ENCODE results near the gene YIPF3. TPM values are rescaled to one million over a fixed set of nuclear protein-coding genes. Genes with fewer than 3 reads are reported as not detected.
"Not testable (repeated sequence)": the region's sequence is repeated elsewhere in the genome, so short reads cannot be mapped to it uniquely, and the experiment has no call there.

Gene YIPF3
- polyA plus RNA-seq, result 10 to 100 TPM; 54.3 to 64.1 TPM

DNA sequence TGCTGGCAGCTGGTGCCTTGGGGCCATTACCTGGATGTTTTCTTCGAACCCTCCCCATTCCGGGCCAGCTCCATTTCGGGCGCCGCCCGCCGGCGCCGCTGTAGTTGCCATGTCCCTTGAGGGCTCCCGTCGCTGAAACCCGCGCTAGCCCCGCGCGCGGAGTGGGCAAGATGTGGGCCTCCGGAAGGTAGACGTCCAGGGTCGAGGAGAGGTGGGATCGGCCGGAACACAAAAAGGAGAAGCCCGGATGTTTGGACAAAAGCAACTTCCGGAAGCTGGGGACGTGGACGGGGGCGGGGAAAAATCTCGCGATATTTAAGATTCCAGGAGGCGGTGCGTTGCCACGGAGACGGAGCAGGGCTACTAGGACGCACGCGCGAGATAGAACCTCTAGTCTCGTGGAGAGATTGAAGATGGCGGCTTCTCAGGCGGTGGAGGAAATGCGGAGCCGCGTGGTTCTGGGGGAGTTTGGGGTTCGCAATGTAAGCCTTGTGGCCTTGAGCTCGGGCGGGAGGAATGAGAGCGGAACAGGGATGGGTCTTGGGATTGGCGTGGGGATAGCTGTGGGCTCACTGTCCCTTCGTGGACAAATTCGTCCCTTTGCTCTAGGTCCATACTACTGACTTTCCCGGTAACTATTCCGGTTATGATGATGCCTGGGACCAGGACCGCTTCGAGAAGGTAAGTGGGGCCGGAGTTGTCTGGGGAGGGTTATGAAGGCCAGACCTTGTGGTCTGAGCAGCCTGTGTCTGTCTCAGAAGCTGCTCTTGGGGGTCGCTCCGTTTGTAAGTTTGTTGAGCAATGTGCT is at the start of gene YIPF3, which contains the start of gene POLR1C:
TSS of gene YIPF3 (minus strand) at position 230 of the 808 bp plus-strand sequence. CDS start at position 111, 119 bp downstream.
TSS of gene POLR1C (plus strand) at position 393 of the 808 bp plus-strand sequence. CDS start at position 414, 21 bp downstream.
- Histone ChIP-seq H3K4me3 (ENCODE audit: low read depth in 1 of 2, low read length in 2 of 2) (peak within 1 kb of the TSS; percentile 82 to 85), H3K27me3 (ENCODE audit: control insufficient read depth in 1 of 2, insufficient read depth in 2 of 2, low read length in 2 of 2) (no peaks in the 10 kb centered on the region), H3K36me3 (ENCODE audit: control insufficient read depth in 2 of 2, insufficient read depth in 2 of 2, low read length in 1 of 2) (peaks cover 7 to 43% of the 10 kb centered on the region in 2 donors), H3K27ac (ENCODE audit: low read depth in 2 of 2, low read length in 1 of 2) (peak within 1 kb of the TSS; percentile 82 to 86), H3K9me3 (ENCODE audit: control insufficient read depth in 2 of 2, insufficient read depth in 1 of 2, low read depth in 1 of 2, low read length in 1 of 2) (no peaks in the 10 kb centered on the region), H3K4me1 (ENCODE audit: control insufficient read depth in 2 of 2, insufficient read depth in 2 of 2, low read length in 1 of 2) (peaks cover 3 to 8% of the 10 kb centered on the region in 2 donors)
- WGBS, 2 donors, result 0% methylated on average over 57 of the region's 57 CpGs

DNA sequence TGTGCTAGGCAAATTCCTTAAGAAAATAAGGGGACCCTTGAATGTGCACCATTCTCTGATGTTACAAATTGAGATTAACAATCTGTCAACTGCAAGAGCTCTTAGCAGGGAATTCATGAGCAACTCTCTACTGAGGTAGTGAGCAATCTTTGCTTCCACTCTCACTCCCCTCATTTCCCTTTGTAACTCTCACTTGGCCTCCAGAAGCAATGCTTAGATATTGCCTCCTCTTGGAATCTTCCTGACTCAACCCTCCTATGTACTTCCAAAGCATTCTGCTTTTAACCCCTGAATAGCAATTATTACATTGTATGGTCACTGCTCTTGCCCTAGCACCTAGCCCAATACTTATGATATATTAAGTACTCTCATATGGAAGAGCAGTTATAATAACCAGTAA is 42.6 kb upstream of the YIPF3 start:
- Histone ChIP-seq H3K27me3 (ENCODE audit: control insufficient read depth in 1 of 2, insufficient read depth in 2 of 2, low read length in 2 of 2) (no peaks in the 10 kb centered on the region), H3K4me3 (ENCODE audit: low read depth in 1 of 2, low read length in 2 of 2) (no peak overlapping the region), H3K9me3 (ENCODE audit: control insufficient read depth in 2 of 2, insufficient read depth in 1 of 2, low read depth in 1 of 2, low read length in 1 of 2) (no peaks in the 10 kb centered on the region), H3K27ac (ENCODE audit: low read depth in 2 of 2, low read length in 1 of 2) (no peak overlapping the region), H3K4me1 (ENCODE audit: control insufficient read depth in 2 of 2, insufficient read depth in 2 of 2, low read length in 1 of 2) (no peaks in the 10 kb centered on the region), H3K36me3 (ENCODE audit: control insufficient read depth in 2 of 2, insufficient read depth in 2 of 2, low read length in 1 of 2) (peaks cover 10 to 20% of the 10 kb centered on the region in 2 donors)

DNA sequence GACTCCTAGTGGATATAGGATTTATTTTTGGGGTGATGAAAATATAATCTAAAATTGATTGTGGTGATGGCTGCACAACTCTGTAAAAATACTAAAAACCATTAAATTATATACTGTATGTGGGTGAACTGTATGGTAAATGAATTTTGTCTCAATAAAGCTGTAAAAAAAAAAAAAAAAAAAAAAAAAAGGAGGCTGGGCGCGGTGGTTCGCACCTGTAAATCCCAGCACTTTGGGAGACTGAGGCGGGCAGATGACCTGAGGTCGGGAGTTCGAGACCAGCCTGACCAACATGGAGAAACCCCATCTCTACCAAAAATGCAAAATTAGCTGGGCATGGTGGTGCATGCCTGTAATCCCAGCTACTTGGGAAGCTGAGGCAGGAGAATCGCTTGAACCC is 40.9 kb upstream of the YIPF3 start:
- peaks cover 11 to 16% of the 10 kb centered on the region in 2 donors for H3K36me3 ChIP-seq (ENCODE audit: control insufficient read depth in 2 of 2, insufficient read depth in 2 of 2, low read length in 1 of 2)
- 93 to 94% methylated on average over 7 of the region's 7 CpGs for WGBS, 2 donors

DNA sequence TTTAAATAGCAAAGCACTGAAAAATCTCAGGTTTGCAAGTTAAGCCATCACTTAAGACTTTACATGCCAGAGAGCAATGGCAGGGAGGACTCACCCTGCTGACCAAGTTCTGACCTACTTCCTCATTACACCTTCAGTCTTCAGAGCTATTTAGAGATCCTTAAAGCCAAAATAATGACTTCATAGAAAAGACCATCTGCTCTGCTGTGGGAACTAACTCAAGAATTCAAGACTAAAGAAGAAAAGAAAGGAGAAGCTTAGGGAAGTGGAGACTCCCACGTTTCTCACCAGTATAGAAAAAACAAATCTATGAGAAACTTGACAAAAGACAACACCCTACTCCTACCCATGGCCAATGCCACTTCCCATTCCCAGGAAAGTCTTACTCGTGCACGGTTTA is 30.5 kb upstream of the YIPF3 start:
- H3K27me3 ChIP-seq (ENCODE audit: control insufficient read depth in 1 of 2, insufficient read depth in 2 of 2, low read length in 2 of 2), result no peaks in the 10 kb centered on the region
- no peak overlapping the region for H3K27ac ChIP-seq (ENCODE audit: low read depth in 2 of 2, low read length in 1 of 2)
- peaks cover 12 to 25% of the 10 kb centered on the region in 2 donors for H3K36me3 ChIP-seq (ENCODE audit: control insufficient read depth in 2 of 2, insufficient read depth in 2 of 2, low read length in 1 of 2)
- no peaks in the 10 kb centered on the region for H3K9me3 ChIP-seq (ENCODE audit: control insufficient read depth in 2 of 2, insufficient read depth in 1 of 2, low read depth in 1 of 2, low read length in 1 of 2)
- no peak overlapping the region for H3K4me3 ChIP-seq (ENCODE audit: low read depth in 1 of 2, low read length in 2 of 2)
- no peaks in the 10 kb centered on the region for H3K4me1 ChIP-seq (ENCODE audit: control insufficient read depth in 2 of 2, insufficient read depth in 2 of 2, low read length in 1 of 2)
- 86 to 91% methylated on average over 3 of the region's 3 CpGs for WGBS, 2 donors

More for the DNA sequence above, 40.9 kb upstream of the YIPF3 start:
- H3K27me3 ChIP-seq (ENCODE audit: control insufficient read depth in 1 of 2, insufficient read depth in 2 of 2, low read length in 2 of 2); H3K27ac ChIP-seq (ENCODE audit: low read depth in 2 of 2, low read length in 1 of 2); H3K4me3 ChIP-seq (ENCODE audit: low read depth in 1 of 2, low read length in 2 of 2); H3K9me3 ChIP-seq (ENCODE audit: control insufficient read depth in 2 of 2, insufficient read depth in 1 of 2, low read depth in 1 of 2, low read length in 1 of 2); H3K4me1 ChIP-seq (ENCODE audit: control insufficient read depth in 2 of 2, insufficient read depth in 2 of 2, low read length in 1 of 2): not testable (repeated sequence)

DNA sequence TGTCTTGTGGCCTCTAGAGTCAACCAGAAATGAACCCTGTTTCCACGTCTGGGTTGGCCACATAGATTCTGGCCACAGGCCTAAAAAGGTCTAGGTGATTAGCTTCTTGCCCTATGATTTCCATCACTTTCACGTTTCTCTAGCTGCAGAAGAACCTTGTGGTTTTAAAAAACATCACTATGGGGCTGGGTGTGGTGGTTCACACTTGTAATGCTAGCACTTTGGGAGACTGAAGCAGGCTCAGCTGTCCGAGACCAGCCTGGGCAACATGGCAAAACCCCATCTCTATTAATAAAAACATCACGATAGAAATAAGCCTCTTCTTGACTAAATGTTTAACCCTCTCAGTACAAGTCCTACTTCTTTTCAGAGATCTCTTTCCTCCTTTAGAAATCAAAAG is 27.7 kb upstream of the YIPF3 start:
- H3K4me1 ChIP-seq (ENCODE audit: control insufficient read depth in 2 of 2, insufficient read depth in 2 of 2, low read length in 1 of 2), result no peaks in the 10 kb centered on the region
- no peak overlapping the region for H3K27ac ChIP-seq (ENCODE audit: low read depth in 2 of 2, low read length in 1 of 2)
- no peaks in the 10 kb centered on the region for H3K9me3 ChIP-seq (ENCODE audit: control insufficient read depth in 2 of 2, insufficient read depth in 1 of 2, low read depth in 1 of 2, low read length in 1 of 2)
- peaks cover 4 to 18% of the 10 kb centered on the region in 2 donors for H3K36me3 ChIP-seq (ENCODE audit: control insufficient read depth in 2 of 2, insufficient read depth in 2 of 2, low read length in 1 of 2)
- H3K4me3 ChIP-seq (ENCODE audit: low read depth in 1 of 2, low read length in 2 of 2), result no peak overlapping the region
- no peaks in the 10 kb centered on the region for H3K27me3 ChIP-seq (ENCODE audit: control insufficient read depth in 1 of 2, insufficient read depth in 2 of 2, low read length in 2 of 2)
- 68 to 73% methylated on average over 4 of the region's 4 CpGs for WGBS, 2 donors

DNA sequence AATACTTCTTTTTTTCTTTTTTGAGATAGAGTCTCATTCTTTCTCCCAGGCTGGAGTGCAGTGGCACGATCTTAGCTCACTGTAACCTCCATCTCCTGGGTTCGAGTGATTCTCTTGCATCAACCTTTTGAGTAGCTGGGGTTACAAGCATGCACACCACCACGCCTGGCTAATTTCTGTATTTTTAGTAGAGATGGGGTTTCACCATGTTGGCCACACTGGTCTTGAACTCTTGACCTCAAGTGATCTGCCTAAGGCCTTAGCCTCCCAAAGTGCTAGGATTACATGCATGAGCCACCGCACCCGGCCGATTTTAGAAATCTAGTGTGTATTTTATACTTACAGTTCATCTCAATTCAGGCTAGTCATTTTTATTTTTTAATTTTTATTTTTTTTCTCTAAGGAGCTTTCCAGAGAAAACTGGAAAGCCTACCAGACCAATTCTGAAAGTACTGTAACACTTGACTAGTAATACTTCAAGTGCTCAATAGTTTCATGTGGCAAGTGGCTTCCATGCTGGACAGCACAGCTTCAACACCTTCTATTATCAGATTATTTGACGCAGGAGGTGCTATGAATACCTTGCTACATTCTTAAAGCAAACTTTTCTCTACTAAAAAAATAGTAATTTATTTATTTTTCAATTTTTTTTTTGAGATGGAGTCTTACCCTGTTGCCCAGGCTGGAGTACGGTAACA is 25.2 kb upstream of the YIPF3 start:
- peaks cover 4 to 11% of the 10 kb centered on the region in 2 donors for H3K36me3 ChIP-seq (ENCODE audit: control insufficient read depth in 2 of 2, insufficient read depth in 2 of 2, low read length in 1 of 2)
- no peaks in the 10 kb centered on the region for H3K27me3 ChIP-seq (ENCODE audit: control insufficient read depth in 1 of 2, insufficient read depth in 2 of 2, low read length in 2 of 2)

DNA sequence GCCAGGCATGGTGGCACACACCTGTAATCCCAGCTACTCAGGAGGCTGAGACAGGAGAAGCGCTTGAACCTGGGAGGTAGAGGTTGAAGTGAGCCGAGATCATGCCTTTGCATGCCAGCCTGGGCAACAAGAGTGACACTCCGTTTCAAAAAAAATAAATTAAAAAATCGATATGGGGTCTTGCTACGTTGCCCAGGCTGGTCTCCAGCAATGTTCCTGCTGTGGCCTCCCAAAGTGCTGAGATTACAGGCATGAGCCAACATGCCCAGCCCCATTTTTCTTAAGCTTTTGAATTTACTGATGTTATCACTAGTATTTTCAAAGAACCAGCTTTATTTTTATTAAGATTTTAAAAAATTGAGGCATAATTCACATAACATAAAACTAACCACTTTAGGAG is 23.8 kb upstream of the YIPF3 start:
- 95 to 98% methylated on average over 5 of the region's 5 CpGs for WGBS, 2 donors
- Histone ChIP-seq H3K36me3 (ENCODE audit: control insufficient read depth in 2 of 2, insufficient read depth in 2 of 2, low read length in 1 of 2) (peaks cover 4 to 8% of the 10 kb centered on the region in 2 donors), H3K27me3 (ENCODE audit: control insufficient read depth in 1 of 2, insufficient read depth in 2 of 2, low read length in 2 of 2) (no peaks in the 10 kb centered on the region)

More for the DNA sequence above, 25.2 kb upstream of the YIPF3 start:
- Histone ChIP-seq H3K4me1 (ENCODE audit: control insufficient read depth in 2 of 2, insufficient read depth in 2 of 2, low read length in 1 of 2) (no peaks in the 10 kb centered on the region), H3K27ac (ENCODE audit: low read depth in 2 of 2, low read length in 1 of 2) (no peak overlapping the region), H3K9me3 (ENCODE audit: control insufficient read depth in 2 of 2, insufficient read depth in 1 of 2, low read depth in 1 of 2, low read length in 1 of 2) (no peaks in the 10 kb centered on the region), H3K4me3 (ENCODE audit: low read depth in 1 of 2, low read length in 2 of 2) (no peak overlapping the region)
- 96% methylated on average over 8 of the region's 8 CpGs for WGBS, 2 donors

DNA sequence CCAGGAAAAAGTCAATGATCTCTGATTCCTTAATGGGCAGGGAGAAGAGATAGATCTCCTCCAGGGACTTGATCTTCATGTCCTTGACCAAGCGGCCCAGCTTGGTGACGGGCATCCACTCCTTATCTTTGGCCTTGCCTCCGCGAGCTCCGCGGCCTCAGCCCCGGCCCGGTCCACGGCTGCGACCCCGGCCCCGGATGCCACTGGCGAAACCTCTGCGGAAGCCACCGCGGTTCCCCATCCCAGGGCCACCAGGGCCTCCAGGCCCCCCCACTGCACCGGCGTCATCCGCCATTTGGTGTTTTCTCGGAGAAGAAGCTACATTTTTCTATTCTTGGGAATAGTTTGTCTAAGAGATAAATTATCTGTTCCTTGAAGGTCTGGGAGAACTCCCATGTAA is 22.7 kb upstream of the YIPF3 start:
- 98% methylated on average over 20 of the region's 20 CpGs for whole genome bisulfite sequencing, 2 donors
- H3K36me3 ChIP-seq (ENCODE audit: control insufficient read depth in 2 of 2, insufficient read depth in 2 of 2, low read length in 1 of 2), result not testable (repeated sequence)

More for the DNA sequence above, 23.8 kb upstream of the YIPF3 start:
- Histone ChIP-seq H3K27ac (ENCODE audit: low read depth in 2 of 2, low read length in 1 of 2) (no peak overlapping the region), H3K4me3 (ENCODE audit: low read depth in 1 of 2, low read length in 2 of 2) (no peak overlapping the region), H3K4me1 (ENCODE audit: control insufficient read depth in 2 of 2, insufficient read depth in 2 of 2, low read length in 1 of 2) (no peaks in the 10 kb centered on the region), H3K9me3 (ENCODE audit: control insufficient read depth in 2 of 2, insufficient read depth in 1 of 2, low read depth in 1 of 2, low read length in 1 of 2) (no peaks in the 10 kb centered on the region)

DNA sequence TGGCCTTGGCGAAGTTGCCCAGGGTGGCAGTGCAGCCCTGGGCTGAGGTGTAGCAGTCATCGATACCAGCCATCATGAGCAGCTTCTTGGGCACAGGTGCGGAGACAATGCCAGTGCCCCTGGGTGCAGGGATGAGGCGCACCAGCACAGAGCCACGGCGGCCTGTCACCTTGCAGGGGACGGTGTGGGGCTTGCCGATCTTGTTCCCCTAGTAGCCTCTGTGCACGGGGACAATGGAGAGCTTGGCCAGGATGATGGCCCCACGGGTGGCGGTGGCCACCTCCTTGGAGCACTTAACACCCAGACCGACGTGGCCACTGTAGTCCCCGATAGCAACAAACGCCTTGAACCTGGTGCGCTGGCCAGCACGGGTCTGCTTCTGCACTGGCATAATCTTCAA is 22.3 kb upstream of the YIPF3 start:
- H3K27ac ChIP-seq (ENCODE audit: low read depth in 2 of 2, low read length in 1 of 2); H3K4me3 ChIP-seq (ENCODE audit: low read depth in 1 of 2, low read length in 2 of 2); H3K36me3 ChIP-seq (ENCODE audit: control insufficient read depth in 2 of 2, insufficient read depth in 2 of 2, low read length in 1 of 2): not testable (repeated sequence)

More for the DNA sequence above, 22.7 kb upstream of the YIPF3 start:
- not testable (repeated sequence) for H3K4me3 ChIP-seq (ENCODE audit: low read depth in 1 of 2, low read length in 2 of 2); H3K4me1 ChIP-seq (ENCODE audit: control insufficient read depth in 2 of 2, insufficient read depth in 2 of 2, low read length in 1 of 2); H3K9me3 ChIP-seq (ENCODE audit: control insufficient read depth in 2 of 2, insufficient read depth in 1 of 2, low read depth in 1 of 2, low read length in 1 of 2); H3K27me3 ChIP-seq (ENCODE audit: control insufficient read depth in 1 of 2, insufficient read depth in 2 of 2, low read length in 2 of 2); H3K27ac ChIP-seq (ENCODE audit: low read depth in 2 of 2, low read length in 1 of 2)

More for the DNA sequence above, 22.3 kb upstream of the YIPF3 start:
- H3K27me3 ChIP-seq (ENCODE audit: control insufficient read depth in 1 of 2, insufficient read depth in 2 of 2, low read length in 2 of 2); H3K9me3 ChIP-seq (ENCODE audit: control insufficient read depth in 2 of 2, insufficient read depth in 1 of 2, low read depth in 1 of 2, low read length in 1 of 2); H3K4me1 ChIP-seq (ENCODE audit: control insufficient read depth in 2 of 2, insufficient read depth in 2 of 2, low read length in 1 of 2): not testable (repeated sequence)
- WGBS, 2 donors, result 97 to 98% methylated on average over 13 to 15 of the region's 17 CpGs
